Adrenal gland (tissue), 5 donors: ENCODE data around the gene CPM.

Experiments used
- POLR2A ChIP-seq, 2 donors: fragments of 450-650 bp; IDR thresholded peaks; one replicate each; pipeline ENCODE4 v1.6.1; 2017; ENCODE audit warnings: antibody characterized with exemption in 2 of 2, mild to moderate bottlenecking in 2 of 2, moderate library complexity in 1 of 2
- TF ChIP-seq, protein P1 (sequence below), 6 experiments: fragments of 450-650 bp in 4 of 6; fragments of 200-600 bp in 2 of 6; sonication (generic) in 1 of 6; IDR thresholded peaks; 1 replicate in 5 of 6; 2 replicates in 1 of 6; pipeline versions ENCODE4 v1.5.1 to v1.8.0; 2016 to 2021; ENCODE audit warnings: antibody characterized with exemption in 6 of 6, mild to moderate bottlenecking in 2 of 6, moderate library complexity in 1 of 6
- donor health status: DM: no; HTN: no; CAD: no.

DNA sequence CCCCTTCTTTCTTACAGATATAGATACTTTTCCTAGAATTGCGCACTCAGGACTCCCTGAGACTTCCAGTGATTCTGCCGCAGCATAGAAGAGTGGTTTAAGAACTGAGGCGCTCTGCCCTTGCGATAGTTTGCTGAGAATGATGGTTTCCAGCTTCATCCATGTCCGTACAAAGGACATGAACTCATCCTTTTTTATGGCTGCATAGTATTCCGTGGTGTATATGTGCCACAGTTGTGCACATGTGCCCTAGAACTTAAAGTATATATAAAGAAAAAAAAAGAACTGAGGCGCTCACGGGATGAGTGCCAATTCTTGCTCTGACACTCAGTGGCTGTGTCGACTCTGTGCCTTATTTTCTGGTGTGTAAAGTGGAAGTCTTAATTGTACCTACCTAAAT lies 1.4 kb upstream of the CPM start:
- TF ChIP-seq, protein P1, sequence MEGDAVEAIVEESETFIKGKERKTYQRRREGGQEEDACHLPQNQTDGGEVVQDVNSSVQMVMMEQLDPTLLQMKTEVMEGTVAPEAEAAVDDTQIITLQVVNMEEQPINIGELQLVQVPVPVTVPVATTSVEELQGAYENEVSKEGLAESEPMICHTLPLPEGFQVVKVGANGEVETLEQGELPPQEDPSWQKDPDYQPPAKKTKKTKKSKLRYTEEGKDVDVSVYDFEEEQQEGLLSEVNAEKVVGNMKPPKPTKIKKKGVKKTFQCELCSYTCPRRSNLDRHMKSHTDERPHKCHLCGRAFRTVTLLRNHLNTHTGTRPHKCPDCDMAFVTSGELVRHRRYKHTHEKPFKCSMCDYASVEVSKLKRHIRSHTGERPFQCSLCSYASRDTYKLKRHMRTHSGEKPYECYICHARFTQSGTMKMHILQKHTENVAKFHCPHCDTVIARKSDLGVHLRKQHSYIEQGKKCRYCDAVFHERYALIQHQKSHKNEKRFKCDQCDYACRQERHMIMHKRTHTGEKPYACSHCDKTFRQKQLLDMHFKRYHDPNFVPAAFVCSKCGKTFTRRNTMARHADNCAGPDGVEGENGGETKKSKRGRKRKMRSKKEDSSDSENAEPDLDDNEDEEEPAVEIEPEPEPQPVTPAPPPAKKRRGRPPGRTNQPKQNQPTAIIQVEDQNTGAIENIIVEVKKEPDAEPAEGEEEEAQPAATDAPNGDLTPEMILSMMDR (IDR thresholded peaks at IDR 0.05), result no peak
- TF ChIP-seq POLR2A (IDR thresholded peaks at IDR 0.05), result no peak
